Measurements from ENCODE around the gene ROBO1.

DNA sequence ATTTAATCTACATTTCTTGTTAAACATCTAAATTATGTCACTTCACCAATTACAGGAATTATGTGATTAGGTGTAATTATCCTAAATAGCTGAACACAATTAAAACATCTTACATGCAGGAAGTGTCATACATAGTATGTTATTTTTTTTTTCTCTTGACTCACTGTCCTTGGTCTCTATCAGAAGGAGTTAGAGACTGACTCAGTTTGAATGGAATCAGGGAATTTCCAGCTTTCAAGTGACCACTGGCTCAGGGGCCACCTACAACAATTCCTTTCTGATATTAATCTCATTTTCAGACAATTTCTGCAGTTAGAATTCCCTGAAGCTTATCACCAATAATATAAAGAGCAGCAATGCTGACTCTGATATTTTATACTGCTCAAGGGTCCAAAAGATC lies 400.7 kb downstream of the ROBO1 start:
- TF ChIP-seq POLR2AphosphoS5 (IDR thresholded peaks at IDR 0.05; ENCODE audit: borderline replicate concordance, low read depth, low read length) (no peak), EZH2 (IDR thresholded peaks at IDR 0.05) (no peak)

Data from SK-N-MC (cell line).